HG03442 (cell line): Measurements from ENCODE around the gene GRK3.
"Not testable (repeated sequence)": the region's sequence is repeated elsewhere in the genome, so short reads cannot be mapped to it uniquely, and the experiment has no call there.

Experiments used
- ATAC-seq: cut with Tn5 transposase; IDR thresholded peaks from one replicate; pipeline ENCODE4 v1.9.1; 2021; ENCODE audit warnings: mild to moderate bottlenecking, moderate library complexity; ENCODE audit not compliant: unreplicated experiment

GRK3 gene

DNA sequence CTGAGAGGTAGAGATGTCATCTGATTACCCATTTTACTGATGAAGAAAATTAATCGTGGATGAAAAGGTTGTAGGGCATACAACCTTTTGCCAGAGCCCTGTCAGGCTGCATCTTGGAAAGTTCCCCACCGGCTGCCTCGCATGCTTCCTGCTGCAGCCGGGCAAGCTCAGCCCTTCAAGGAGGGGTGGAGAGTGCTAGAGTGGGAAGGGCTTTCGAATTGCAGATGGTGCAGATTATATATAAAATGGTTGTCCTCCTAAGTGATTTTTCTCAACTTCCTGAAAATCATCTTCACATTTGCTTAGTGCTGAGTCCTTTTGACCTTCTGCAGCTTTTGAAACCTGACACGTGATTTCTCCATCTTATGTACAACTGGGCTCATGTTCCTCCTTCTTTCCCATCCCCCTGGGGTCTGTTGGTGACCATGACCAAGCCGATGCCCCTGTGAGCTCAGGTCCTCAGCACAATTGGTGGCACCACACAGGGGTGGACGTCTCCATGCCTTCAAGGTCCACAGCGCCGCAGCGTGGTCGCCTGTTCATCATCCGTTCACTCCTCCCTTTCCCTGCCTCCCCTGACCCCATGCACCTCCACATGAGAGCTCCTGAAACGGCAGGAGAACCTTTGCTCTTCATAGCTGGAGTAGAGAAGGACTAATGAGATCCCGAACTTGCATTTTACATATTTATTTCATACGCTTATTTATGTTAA lies 129.9 kb downstream of the GRK3 start:
- no peak for ATAC-seq

DNA sequence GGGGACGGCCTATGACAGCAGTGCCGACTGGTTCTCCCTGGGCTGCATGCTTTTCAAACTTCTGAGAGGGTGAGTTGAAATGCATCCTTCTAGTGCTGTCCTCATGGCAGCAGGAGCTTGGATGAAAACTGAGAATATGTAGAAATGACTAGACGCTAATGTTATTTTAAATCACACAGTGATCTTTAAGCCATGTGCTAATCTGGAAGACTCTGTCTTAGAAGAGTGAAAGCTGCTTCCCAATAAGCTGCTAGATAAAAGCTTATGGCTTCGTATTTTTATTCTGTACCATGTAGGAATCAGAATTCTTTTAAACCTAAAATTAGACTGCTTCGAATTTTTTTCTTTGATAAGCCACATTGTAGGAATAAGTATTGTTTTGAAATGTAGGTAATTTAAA lies 130.7 kb downstream of the GRK3 start:
- no peak for ATAC-seq

DNA sequence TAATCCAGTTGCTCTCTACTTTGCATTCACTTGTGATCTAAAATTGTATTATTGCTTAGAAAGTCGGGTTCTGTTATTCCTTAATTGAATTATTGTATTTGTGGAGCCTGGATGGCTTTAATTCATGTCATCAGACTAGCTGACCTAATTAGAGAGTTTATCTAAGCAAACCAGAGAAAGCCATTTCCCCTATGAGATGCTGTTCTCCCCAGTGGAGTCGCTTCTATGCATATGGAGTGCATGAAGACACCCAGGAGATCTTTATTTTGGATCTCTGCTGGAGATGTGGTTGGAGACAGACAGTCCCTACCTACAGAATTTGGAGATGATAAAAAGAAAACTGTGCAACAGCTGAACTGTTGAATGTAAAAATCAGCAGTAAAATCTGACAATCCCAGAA lies 132.3 kb downstream of the GRK3 start:
- no peak for ATAC-seq

DNA sequence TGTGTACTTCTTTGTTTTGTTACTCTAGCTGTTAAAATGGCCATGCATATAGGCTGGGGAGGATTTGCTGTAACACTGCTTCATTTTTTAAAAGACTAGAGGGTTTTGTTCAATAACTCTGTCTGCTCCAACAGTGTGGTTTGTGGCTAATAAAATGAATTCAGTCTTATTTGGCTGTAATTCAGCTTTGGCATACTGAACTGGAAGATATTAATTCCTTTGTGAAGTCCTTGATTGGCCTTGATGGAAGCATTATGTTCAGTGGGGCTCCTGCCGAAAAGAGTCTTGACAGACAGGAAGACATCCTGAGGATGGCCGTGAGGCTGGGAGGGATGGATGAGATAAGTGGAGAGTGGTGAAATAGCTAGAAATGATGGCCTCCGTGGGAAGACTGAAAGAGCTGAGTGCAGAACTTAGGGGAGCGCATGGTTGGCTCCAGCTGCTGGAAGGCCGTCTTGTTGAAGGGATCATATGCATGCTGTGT lies 132.7 kb downstream of the GRK3 start:
- no peak for ATAC-seq

DNA sequence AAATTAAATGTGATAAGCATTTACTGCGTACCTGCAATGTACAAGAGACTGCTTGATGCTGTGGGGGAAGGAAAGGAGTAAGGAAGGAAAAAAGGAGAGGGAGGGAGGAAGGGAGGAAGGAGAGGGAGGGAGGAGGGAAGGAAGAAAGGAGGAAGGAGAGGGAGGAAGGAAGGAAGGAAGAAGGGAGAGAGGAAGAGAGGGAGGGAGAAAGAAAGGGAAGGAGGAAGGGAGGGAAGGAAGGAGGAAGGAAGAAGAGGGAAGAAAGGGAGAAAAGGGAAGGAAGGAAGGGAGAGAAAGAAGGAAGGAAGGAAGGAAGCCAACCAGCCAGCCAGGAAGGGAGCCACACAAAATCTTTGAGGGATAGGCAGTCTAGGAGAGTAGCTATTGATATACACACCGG lies 133.5 kb downstream of the GRK3 start:
- no peak for ATAC-seq

DNA sequence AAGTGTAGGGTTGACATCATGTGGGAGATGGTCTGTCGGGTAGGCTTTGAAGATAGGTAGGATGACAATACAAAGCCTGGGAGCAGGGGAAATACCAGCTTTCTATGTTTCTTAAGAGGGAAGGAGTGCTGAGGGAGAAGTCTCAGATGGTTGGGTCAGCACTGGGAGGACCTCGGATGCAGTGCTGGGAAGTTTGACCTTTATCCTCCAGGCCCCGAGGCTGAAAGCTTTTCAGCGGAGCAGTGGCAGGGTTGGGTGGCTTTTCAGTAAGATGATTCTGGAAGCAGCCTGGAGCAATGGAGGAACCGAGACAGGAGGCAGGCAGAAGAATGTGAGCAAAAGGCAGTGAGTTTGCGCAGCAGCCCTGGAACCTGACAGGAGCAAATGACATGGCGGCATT lies 134.0 kb downstream of the GRK3 start:
- no peak for ATAC-seq

DNA sequence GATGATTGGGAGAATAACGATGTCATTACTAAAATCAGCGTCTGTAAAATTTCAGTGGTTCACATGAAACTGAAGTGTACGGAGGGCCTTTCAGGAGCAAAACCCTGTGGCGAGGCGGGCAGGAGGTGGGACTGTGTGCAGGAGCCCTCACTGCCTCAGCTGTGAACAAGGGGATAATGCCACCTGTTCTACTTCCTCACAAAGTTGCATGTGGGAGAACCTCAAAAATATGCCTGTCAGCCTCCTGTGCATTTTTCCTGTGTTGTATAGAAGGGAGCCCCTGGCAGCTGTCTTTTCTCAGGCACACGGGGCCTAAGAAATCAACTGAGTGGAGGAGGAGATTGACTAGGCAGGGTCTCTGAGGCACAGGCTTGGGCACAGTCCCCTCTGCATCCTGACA lies 134.5 kb downstream of the GRK3 start:
- ATAC-seq = no peak

DNA sequence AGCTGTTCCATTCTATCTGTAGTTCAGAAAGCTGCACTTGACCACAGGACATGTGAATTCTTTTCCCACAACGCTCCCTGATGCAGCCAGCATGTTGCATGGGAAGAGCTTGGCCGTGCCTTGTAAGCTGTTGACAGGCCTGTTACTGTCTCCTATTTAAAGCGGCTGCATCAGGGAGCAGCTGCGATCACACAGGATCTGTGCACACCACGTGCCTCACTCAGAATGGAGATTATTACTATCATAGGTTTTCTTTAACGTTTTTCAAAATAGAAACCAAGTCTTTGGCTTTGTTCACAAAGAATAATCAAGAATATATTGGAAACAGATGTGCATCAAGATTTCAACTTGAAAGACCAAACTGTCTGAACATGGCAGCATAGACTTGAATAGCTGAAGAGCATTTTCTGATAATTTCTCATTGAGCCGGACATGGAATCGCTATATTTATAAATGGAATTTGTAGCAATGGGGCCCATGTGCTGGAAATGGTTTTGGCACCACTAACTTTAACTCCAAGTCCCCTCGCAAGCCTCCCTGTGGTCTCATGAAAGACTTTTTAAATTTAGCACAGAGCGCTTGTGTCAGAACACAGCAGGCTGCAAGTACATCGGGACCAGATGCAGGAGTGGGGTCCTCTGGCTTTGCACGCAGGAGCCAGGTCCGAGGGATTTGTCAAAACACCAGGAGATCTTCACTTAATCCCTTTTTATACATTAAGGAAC lies 136.7 kb downstream of the GRK3 start:
- ATAC-seq = no peak

DNA sequence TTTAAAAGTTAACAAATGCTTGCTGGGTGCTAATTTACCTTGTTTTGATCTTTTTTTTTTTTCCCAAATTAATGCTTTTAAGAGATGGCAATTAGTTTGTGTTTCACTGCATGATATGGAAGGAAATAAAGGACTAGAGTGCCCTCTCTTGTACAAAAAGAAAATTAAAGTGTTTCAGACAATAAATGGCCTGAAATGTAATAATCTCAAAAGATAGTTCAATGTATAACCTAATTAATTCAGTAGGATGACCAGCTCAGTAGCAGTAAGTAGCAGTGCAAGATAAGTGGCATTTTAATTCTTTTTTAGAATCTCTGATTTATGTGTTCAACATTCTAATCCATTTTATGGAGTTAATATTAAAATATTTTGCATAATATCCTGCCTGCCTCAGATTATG lies 137.6 kb downstream of the GRK3 start:
- no peak for ATAC-seq

DNA sequence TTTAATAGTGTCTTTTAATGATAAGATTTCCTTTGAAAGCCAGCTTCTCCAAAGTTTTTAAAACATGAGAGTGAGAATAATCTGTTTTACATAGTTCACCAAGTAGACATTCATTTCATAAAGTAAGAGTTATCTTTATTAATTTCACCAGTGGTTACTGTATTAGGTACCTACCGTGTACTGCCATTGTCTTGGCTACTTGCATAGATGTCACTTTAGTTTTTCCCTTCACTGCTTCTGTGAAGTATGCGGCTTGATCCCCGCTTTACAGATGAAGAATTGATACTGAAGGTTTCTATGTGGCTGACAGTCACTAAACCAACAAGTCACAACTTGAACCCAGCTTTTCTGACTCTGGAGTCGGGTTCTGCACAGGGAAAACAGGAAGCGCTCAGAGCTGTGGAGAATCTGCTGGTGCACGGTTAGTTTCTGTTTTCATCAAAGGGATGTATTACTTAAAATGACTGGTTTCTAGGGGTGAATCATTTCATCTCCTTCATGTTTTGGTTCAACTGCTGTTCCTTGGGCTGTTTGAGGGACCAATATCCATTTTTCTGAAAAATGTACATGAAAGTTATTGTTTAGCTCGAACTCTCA lies 138.2 kb downstream of the GRK3 start:
- ATAC-seq = no peak

DNA sequence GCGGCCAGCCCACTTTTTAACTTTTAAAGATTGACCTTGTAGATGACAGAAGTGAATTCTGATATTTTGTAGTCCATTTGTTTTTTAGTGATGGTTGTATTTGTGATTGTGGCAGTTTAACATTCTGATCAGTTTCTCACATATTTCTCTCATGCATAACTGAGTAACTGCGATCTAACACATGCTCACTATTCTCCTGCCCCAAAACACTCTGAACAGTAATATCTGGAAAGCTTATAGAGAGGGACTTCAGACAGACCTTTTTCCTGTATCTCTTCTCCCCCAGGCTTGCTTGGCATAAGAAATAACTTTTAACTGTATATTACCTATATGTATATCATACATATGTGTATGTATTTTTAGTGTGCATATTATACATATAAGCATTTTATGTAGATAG lies 140.2 kb downstream of the GRK3 start:
- no peak for ATAC-seq

DNA sequence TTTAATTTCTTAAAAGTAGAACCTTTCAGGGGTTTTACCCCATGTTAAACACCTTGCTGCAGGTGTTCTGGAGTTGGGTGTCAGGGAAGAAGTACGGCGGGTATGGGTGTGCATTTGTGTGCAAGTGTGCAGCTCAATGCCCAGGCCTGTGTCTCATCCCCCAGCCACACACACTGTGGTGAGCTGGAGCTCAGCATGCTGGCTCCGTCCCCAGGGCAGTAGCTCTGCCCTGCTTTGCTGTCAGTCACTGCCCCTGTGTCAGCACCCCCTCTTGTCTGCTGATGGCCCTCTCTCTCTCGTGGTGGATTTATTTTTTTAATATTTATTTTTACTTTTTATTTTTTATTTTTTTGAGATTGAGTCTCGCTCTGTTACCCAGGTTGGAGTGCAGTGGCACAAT lies 141.7 kb downstream of the GRK3 start:
- no peak for ATAC-seq

DNA sequence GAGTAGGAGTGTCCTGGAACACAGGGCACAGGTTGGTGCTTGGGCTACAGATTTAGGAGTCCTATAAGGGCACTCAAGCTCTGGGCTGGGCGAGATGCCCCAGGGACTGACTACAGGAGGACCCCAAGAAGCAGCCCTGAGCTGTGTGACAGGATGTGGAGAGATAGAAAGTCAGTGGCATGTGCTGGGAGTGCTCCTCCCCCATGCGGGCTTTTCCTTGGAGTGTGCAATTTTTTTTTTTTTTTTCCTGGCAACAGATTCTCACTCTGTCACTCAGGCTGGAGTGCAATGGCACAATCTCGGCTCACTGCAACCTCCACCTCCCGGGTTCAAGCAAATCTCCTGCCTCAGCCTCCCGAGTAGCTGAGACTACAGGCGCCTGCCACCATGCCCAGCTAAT lies 144.0 kb downstream of the GRK3 start:
- ATAC-seq = not testable (repeated sequence)

DNA sequence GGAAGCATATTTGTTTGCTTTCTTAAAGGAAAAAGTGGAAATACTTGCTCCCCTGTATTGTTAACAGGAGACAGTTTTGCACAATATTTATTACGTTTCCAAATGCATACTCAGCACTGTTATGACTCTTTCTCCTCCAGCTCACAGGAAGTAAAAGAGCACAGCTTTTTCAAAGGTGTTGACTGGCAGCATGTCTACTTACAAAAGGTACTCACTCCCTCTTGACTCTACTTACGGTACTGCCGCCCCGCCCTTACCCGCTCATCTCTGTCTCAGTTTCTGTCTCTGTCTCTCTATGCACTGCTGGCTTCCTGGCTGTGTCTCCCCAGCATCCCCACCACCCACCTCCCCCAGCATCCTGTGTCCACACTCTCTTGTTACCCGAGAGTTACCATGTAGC lies 145.3 kb downstream of the GRK3 start:
- no peak for ATAC-seq

DNA sequence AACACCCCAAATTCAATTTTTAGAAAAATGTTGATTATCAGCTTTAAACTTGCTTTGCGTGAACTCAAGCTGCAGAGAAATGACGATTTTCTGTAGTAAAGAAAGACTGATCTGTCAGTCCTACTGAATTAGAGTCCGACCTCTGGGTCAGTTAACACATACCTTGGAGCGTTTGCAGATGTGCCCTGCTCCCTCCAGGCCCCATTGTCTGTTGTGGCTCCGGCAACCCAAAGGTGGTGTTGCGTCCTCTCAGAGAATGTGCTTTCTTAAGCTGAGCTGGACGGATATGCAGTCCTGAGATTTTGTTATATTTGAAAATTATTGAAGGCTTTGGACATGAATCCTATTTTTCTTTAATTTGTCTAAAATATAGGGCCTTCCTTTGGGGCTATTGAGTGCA lies 146.0 kb downstream of the GRK3 start:
- ATAC-seq = no peak

DNA sequence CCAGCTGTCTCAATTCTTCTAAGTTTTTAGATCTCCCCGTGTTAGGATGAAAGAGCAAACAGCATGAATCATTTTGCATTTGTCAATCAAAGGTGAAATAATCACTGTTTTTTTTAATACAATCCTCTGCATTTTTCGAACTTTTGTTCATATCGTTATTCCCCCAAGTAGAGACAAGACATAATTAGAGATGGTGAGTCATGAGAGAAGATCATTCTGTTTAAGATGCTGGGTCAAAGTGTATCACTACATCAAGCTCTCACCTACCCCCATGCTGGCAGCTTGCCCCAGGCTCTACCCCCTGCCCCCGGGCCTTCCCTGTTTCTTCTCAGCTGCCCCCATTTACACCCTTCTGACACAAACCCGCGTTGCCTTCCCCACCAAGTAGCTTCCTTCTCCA lies 147.0 kb downstream of the GRK3 start:
- no peak for ATAC-seq

DNA sequence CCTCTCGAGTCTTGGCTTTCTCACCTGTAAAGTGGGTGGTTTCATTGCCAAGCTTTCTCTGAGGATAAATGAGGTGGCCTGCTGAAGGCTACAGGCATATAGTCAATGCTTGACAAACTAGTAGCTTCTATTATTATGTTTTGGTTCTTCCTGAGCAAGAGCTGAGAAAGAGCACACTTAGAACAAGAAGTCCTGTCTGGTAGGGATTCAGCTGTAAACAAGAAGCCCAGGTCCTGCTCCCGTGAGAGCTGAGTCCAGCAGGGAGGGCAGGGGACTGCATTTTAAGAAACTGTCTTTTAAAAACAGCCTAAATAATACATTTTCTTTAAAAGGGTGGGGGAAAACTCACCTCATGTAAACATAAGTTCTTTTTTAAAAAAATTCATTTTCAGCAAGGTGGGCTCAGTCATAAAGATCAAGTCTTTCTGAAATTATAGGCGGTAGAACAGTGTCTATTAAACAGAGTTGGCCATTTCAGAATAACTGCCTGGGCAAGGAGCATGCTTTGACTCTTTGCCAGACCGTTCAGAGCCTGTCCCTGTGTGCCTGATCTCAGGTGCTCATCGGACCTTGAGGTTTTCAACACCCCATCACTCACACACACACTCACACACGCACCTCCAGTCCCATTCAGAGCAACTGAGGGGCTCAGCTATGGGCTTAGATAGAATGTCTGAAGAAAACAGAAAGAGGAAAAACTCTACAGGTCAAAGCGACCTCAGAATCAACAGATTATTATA lies 148.4 kb downstream of the GRK3 start:
- no peak for ATAC-seq

DNA sequence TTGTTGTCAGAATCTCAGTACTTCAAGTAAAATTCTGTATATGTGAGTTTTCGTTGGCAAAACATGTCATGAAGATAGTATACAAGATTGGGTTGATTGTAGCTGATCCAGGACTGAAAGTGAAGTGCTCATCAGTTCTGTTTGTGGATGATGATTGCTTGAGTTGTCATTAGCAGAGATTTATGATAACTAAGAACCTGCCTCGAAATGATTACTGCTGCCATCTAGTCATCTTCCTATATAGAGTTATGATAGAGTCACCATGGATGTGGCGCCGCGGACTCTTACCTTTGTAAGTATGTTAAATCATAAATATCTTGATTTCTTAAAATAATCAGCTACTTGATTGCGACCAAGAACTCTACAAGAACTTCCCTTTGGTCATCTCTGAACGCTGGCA lies 149.6 kb downstream of the GRK3 start:
- ATAC-seq = no peak

DNA sequence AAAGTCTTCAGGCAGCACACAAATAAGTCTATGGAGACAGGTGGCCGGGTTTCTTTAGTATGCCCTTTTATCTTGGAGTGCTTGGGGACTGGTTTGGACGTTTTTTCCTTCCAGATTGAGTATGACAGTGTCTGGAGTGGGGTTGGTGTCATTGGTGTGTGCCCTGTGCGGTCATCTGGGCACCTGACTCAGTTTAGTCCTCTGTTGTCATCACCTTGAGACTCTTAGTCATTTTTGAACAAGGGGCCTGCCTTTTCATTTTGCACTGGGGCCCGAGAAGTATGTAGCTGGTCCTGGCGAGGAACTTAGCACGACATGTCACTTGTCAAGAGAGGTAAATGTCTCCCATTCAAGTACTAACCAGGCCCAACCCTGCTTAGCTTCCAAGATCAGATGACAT lies 150.3 kb downstream of the GRK3 start:
- ATAC-seq = no peak

DNA sequence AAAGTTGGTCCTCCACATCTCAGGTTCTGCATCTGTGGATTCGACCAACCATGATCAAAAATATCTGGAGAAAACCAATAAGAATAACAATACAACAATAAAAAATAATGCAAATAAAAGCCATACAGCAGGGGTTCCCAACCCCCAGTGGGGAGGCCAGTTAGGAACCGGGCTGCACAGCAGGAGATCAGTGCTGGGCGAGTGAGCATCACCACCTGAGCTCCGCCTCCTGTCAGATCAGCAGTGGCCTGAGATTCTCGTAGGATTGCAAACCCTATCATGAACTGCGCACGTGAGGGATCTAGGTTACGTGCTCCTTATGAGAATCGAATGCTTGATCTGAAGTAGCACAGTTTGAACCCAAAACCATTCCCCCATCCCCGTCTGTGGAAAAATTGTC lies 152.2 kb downstream of the GRK3 start:
- ATAC-seq = no peak

DNA sequence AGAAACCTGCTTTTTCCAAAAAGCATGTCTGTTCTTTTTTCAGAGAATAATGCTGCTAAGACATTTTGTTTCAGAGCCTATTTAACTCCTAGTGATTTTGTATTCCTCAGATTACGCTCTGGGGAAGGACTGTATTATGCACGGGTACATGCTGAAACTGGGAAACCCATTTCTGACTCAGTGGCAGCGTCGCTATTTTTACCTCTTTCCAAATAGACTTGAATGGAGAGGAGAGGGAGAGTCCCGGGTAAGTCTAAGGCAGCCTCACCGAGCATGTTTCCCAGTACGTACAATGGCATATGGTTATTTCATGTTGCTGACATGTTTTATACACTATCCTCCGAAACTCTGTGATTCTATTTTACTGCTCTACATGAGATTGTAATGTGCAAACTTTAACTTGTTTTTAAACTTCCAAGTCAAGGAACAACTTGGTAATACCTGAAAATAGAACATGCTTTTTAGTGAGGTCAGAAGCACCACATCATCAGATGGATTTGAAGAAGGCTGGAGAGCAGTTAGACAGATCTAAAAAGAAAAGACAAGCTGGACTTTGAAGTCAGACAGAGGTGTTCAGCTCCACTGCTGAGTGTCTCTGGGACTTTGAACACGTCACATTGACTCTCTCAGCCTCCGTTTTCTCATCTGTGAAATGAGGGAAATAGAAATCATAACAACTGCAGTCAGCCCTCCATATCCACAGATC lies 153.8 kb downstream of the GRK3 start:
- ATAC-seq = no peak
